Hindlimb muscle (tissue), 1 donor: ENCODE data around the gene KAT2A. TPM values are rescaled to one million over a fixed set of nuclear protein-coding genes. Genes with fewer than 3 reads are reported as not detected.
A peak's percentile ranks its signal among the peaks of the same experiment; 100 is the strongest.

Source experiments
- DNase-seq: peaks from one replicate; pipeline ENCODE4 v3.0.0-alpha.2; 2013
- polyA plus RNA-seq: library from polyadenylated mRNA; unstranded; fragments of 120-200 nt; gene quantifications from one replicate; pipeline ENCODE4 v1.2.1, GENCODE V29; 2013; ENCODE audit not compliant: insufficient read length

Gene KAT2A
- polyA plus RNA-seq, 1 donor = 49.6 TPM

DNA sequence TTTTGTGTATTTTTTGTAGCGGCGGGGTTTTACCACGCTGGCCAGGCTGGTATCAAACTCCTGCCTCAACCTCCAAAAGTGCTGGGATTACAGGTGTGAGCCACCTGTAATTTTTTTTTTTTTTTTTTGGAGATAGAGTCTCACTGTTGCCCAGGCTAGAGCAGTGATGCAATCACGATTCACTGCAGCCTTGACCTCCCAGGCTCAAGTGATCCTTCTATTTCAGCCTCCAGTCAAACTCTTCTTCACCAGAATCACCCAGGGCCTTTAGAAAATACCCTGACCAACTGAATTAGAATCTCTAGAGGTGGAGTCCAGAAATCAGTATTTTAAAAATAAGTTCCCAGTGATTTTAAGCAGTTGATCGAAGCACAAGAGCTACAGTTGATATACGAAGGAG is 14.0 kb upstream of the KAT2A start:
- no peak for DNase-seq

DNA sequence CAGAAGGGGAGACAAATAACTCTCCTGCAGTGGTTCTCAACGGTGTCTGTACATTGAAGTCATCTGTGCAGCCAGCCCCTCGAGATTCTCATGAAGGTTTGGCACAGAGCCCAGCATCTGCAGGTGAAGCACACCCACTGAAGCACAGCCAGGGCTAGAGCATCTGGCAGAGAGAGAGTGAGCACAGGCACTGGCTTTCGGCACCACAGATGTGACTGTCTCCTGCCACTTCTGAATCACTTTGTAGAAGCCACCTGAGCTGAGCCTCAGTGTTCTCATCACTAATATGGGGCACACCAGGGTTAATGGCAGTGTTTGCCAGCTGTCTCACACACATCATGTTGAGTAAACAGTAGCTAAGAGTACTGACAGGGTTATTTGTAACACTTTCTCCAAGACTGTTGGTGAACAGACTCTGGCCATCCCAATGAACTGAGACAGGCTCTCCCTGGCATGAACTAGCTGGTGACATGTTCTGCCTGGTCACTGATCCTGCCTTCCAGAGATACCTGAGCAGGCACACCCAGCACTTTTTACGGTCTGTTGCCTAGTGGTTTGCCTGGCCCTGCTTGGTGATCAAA is 12.4 kb upstream of the KAT2A start:
- DNase-seq = no peak

DNA sequence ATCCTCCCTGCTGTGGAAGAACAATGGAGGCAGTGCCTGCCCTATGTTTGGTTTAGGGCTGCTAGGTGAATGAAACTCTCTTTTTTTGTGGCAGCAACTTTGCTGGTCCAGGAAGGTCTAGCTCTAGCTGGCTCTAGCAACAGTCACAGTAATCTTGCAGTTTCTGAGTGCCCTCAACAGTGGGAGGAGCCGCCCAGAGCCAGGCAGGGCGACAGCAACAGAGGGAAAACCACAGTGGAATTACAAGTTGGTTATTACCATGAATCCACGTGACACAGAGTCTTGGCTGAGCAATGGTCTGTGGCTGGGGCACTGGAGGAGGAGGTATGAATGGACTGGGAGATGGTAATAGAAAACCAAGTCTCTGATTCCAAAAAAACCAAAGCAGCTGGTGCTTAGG is 11.8 kb upstream of the KAT2A start:
- DNase-seq = no peak

DNA sequence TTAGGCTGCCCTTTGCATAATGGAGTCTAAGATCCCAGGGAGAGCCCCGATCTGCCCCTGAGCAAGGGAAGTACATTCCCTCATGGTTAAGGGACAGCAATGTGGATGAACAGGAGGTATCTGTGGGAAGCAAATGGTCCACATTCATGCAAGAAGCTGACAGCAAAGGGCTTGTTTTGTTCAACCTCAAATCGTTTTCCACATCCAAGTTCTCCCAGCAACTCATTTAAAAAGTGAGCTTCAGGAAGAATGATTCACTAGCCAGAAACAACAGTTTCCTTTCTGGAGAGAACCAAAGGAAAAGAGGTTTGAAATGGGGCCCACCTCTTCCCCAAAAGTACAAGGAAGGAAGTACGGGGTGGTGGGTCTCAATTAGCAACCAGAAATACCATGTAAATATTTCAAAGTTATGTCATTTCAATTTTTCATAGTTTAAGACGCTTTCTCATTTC is 10.8 kb upstream of the KAT2A start:
- DNase-seq = no peak

- no peak for DNase-seq
Observed at GRCh38 chr17:42131232-42131631, 10.1 kb upstream of the KAT2A start.

DNA sequence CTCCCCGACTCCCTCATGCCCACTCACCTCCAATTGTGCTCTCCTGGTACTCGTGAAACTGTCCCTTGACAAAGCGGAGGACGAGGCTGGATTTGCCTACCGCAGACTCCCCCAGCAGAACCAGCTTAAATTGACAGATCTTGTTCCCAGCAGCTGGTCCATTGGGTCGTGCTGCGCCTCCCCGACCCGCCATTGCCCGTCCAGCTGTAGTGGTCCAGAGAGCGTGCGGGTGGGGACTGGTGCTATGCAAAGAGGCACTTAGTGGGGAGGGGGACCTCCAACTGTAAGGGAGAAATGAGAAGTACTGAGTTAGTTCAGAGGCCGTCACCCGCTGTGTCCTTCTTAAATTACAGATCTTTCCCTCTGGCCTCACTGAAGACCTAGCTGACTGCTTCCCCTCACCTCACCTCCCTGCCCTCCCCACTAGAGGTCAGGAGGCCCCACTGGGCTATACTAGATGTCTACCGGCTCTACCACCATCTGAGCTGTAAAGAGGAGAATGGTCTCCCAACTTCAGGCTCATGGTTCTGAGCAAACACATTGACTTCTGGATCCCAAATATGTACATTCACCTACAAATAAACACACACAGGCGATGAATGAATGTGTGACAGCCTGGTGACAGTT is 9.3 kb upstream of the KAT2A start:
- no peak for DNase-seq

- no peak for DNase-seq
Observed at GRCh38 chr17:42129109-42129837, 8.1 kb upstream of the KAT2A start.

DNA sequence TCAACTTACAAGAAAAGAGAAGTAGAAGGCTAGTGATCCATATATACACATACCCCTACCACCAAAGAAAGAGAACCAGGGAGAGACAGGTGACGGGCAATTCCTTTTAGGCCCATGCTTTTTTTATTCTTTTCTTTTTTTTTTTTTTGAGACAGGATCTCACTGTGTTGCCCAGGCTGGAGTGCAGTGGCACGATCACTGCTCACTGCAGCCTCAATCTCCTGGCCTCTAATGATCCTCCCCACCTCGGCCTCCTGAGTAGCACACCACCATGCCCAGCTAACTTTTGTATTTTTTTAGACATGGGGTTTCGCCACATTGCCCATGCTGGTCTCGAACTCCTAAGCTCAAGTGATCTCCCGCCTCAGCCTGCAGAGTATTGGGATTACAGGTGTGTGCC is 6.2 kb upstream of the KAT2A start:
- no peak for DNase-seq

- no peak for DNase-seq
Observed at GRCh38 chr17:42126836-42127235, 5.7 kb upstream of the KAT2A start.

DNA sequence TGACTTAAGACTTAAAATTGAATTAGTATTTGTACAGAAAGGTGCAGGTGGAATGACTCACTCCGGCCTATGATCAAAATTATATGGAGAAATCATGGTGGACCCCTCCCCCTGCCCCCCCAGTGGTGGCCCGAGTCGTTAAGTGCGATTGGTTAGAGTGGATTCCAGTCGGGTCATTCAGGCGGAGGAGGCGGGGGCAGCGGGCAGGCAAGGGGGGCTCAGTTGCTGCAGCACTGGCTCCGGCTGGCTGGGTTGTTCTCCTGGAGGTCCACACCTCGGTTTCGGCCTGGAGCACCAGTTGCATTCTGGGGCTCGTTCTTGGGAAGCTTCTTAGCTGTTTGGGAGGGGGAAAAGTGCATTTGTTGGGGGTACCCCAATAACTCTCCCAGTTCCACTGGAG is 4.4 kb upstream of the KAT2A start:
- no peak for DNase-seq

- DNase-seq = no peak
Observed at GRCh38 chr17:42124256-42124655, 3.1 kb upstream of the KAT2A start.

DNA sequence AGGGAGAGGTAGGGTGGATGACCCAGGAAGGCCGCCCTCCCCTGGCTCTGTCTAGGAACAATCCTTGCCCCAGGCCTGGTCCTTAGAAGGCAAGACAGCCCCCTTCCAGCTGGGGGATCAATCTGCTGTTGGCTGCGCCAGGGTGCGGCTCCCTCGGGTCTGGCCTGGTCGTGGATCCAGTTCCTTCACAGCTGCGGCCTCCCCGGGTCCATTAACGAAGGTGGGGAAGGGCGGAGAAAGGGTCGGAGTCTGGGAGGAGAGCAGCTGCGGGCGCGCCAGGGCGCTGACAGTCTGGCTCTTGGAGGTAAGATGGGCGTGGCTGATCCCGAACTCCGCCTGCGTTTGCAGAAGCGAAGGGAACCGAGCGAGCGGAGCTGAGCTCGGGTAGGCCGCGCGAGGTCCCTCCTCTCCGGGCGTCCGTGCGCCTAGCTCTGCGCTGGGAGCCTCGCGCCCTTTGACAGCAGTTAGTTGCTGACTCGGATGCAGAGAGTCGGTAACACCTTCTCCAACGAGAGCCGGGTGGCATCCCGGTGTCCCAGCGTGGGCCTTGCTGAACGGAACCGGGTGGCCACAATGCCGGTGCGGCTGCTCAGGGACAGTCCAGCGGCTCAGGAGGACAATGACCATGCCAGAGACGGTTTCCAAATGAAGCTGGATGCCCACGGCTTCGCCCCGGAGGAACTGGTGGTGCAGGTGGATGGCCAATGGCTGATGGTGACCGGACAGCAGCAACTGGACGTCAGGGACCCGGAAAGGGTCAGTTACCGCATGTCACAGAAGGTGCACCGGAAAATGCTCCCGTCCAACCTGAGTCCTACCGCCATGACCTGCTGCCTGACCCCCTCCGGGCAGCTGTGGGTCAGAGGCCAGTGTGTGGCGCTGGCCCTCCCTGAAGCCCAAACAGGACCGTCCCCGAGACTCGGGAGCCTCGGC is 1.5 kb upstream of the KAT2A start, which contains the start of gene HSPB9:
Gene HSPB9, plus strand, starts transcription at position 434 of the 933 bp plus-strand sequence. Its CDS starts 47 bp downstream, at position 481.
- DNase-seq = peak; percentile 56

DNA sequence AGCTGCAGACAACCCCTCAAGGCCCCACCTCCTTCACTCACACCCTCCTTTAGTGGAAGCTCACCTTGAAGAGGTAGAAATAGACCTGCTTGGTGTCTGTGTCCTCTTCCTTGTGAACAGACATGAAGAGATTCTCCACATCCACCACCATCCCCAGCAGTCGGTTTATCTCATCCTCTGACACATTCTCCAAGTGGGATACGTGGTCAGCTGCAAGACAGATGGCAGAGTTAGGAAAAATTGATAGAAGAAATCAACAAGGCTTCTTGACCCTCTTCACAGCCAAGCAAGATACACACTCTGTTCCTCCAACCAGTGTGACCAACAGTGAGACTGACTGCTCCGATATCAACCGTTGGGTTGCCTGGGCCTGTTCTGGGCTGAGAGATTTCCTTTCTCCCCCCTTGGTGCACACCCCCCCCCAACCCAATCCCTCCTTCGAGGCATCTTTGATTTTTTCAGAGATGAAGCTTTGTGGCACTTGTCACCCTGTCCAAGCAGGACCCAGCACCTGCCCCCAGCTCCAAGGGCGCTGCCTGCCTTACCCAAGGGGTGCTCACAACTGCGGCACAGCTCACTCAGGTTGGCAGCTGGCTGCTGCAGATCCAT is 902 bp downstream of the KAT2A start:
- no peak for DNase-seq

- no peak for DNase-seq
Observed at GRCh38 chr17:42119301-42119700, 1.9 kb downstream of the KAT2A start.

DNA sequence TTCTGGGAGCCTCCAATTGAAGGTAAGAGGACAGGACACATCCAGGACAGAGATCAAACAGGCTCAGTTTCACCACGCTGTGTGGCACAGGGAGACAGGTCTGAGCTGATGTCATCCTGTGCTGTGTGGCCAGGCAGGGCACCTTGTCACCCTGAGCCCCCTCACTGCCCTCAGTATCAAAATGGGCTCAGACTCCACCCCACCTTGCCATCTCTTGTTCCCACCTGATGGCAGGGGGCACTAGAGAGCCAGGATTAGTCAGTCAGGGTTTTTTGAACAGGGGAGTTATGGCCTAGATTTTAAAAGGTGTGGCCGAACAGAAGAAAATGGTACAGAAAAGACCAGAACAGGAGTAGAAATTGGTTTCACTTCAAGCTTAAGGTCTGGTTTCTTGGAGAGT is 2.6 kb downstream of the KAT2A start:
- DNase-seq = no peak

- no peak for DNase-seq
Observed at GRCh38 chr17:42118126-42118510, 3.0 kb downstream of the KAT2A start.

GRCh38 chr17:42117397-42118125 is 3.6 kb downstream of the KAT2A start:
- no peak for DNase-seq

DNA sequence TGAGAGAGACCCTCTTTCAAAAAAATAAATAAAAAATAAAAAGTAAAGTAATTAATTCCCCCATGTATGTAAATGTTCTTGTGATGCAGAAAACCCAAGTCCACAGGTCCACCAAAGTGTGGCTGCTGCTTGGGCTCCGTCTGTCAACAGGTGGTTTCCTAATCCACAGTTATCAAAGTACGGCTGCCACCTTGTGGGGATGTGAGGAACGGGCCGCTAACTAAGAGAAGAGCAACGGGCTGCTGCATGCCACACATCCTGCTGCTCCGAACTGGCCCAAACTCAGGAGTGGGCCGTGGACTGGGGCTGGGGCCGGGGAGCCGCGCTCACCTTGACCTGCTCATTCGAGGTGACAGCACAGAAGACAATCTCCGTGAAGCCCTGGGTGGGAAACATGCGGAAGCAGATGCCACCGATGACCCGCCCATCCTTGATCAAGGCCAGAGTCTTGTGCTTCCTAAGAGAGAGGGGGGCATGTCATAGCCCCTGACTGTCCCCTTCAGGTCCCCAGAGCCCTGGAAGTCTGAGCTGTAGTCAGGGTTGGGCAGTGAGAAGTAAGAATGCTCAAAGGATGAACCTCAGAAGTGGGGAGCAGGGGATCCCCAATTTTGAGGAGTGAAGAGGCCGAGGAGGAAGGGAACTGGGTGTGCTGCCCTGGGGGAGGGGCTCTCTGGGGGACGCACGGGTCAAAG is 4.3 kb downstream of the KAT2A start:
- DNase-seq = peak; percentile 80

GRCh38 chr17:42114118-42114517 is 7.0 kb downstream of the KAT2A start:
- DNase-seq = no peak

DNA sequence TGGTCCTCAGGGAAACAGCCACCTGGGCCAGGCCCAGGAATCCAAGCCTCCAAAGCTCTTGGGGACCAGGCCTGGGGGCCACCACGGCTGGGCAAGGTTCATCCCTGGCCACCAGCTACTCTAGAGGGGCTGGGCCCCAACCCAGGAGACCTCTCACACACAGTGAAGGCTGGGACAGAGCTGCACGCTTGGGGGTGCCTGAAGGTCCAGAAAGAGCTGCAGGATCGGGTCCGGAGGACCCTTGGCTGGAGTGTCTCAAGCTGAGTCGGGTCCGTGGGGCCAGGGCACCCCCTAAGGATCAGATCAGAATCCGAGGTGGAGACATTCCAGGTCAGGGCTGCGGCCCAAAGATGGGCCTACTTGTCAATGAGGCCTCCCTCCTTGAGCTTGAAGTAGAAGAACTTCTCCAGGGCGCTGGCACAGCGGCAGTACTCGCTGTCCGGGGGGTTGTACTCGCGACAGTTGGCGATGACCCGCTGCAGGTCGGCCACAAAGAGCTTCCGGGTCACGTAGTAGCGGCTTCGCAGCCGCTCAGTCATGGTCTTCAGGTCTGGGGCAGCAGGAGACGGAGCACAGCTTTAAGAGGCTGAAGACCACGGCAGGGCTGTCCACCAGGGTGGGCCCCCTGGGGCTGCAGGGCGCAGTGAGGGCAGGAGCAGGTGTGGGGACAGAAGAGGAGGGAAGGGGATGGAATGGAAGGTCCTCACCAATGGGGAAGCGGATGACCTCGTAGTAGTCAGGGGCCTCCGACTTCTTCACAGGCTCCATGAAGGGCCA is 7.7 kb downstream of the KAT2A start:
- DNase-seq = no peak
